ENCODE data around the gene PGA3. TPM values are rescaled to one million over a fixed set of nuclear protein-coding genes. Genes with fewer than 3 reads are reported as not detected.
"Not testable (repeated sequence)": the region's sequence is repeated elsewhere in the genome, so short reads cannot be mapped to it uniquely, and the experiment has no call there.

Gene PGA3
- not detected for total RNA-seq
- not detected for total RNA-seq (2013)

DNA sequence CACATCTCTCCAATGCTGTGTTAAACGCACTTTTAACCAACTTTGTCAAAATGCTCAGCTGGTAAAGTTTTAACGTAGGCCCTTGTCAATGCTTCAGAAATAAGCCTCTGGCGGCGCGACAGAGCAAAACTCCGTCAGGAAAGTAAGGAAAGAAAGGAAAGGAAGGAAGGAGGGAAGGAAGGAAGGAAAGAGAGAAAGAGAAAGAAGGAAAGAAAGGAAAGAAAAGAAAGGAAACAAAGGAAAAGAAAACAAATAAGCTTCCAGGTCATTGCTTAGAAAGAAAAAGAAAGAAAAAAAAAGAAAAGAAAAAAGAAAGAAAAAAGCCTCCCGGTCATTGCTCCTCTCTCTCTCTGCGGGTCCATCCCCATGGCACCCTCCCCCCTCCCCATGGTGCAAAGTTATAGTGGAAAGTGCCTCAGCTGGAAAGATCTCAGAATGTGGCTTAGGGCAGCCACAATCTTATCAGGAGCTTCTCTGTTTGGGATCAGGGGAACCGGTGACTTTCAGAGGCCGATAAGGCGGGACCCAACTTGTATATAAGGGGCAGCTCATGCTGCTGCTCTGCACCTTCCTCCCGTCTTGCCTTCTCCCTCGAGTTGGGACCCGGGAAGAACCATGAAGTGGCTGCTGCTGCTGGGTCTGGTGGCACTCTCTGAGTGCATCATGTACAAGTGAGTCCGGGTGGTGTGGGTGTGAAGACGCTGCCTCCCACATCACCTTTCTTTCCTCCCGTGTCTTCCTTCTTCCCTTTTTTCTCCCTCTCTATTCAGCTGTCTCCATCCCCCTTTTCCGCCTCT, at the start of gene PGA3:
PGA3 (plus strand) TSS at position 566 of the 797 bp plus-strand sequence; CDS start at position 616, 50 bp downstream.
- H3K4me3 Mint-ChIP-seq; ATAC-seq; H3K9me3 Mint-ChIP-seq; intact Hi-C loops (cut with micrococcal nuclease); H3K27ac Mint-ChIP-seq; H3K27me3 ChIP-seq (ENCODE audit: control insufficient read depth, insufficient read depth, low read length); DNase-seq; H3K36me3 Mint-ChIP-seq; H3K4me3 ChIP-seq (ENCODE audit: low read length); H3K9me3 ChIP-seq (ENCODE audit: control insufficient read depth, insufficient read depth, low read length); H3K4me1 ChIP-seq (ENCODE audit: control insufficient read depth, insufficient read depth, low read length); H3K36me3 ChIP-seq (ENCODE audit: control insufficient read depth, insufficient read depth, low read length); H3K4me1 Mint-ChIP-seq; H3K27ac ChIP-seq (ENCODE audit: low read length): not testable (repeated sequence)
- 74% methylated on average over 7 of the region's 18 CpGs for WGBS (ENCODE audit: insufficient coverage)
- peaks cover 5 to 17% of the 10 kb centered on the region in 2 donors for H3K27me3 Mint-ChIP-seq (ENCODE audit: low read depth in 2 of 2)

DNA sequence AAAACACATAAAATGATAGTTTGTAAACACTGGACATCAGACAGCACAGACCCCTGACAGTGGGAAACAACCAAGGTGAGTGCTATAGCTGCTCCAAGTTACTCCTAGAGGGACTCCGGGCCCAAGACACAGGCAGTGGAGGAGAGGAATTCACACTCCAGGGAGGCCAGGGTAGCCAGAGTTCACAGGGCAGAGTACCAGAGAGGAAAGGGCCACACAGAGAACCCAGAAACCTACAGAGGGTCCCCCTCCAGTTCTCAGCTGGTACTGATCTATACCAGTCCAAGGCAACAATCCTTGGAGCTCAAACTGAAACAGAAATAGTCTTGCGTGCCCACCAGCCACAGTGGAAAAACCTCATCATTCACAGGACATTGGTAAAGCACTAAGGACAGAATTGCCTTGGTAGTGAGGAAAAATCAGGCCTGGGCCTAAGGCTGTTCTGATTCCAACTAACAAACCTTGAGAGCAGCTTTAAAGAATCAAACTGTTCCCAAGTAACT, 49.7 kb upstream of the PGA3 start:
- Mint-ChIP-seq H3K36me3 (peaks cover 8% of the 10 kb centered on the region), H3K9me3 (peaks cover 0 to 8% of the 10 kb centered on the region in 2 donors), H3K4me3 (no peak overlapping the region), H3K27me3 (ENCODE audit: low read depth in 2 of 2) (no peaks in the 10 kb centered on the region), H3K27ac (no peak overlapping the region), H3K4me1 (peaks cover 0 to 11% of the 10 kb centered on the region in 2 donors)
- no peak for TF ChIP-seq CTCF (IDR thresholded peaks at IDR 0.05)
- H3K36me3 ChIP-seq (ENCODE audit: control insufficient read depth, insufficient read depth, low read length) = no peaks in the 10 kb centered on the region
- H3K4me3 ChIP-seq (ENCODE audit: low read length) = no peak overlapping the region
- no peak overlapping the region for H3K27ac ChIP-seq (ENCODE audit: low read length)
- intact Hi-C loops (cut with micrococcal nuclease) = no loop called here
- peaks cover 8% of the 10 kb centered on the region for H3K9me3 ChIP-seq (ENCODE audit: control insufficient read depth, insufficient read depth, low read length)
- no peaks in the 10 kb centered on the region for H3K27me3 ChIP-seq (ENCODE audit: control insufficient read depth, insufficient read depth, low read length)
- no peaks in the 10 kb centered on the region for H3K4me1 ChIP-seq (ENCODE audit: control insufficient read depth, insufficient read depth, low read length)
- ATAC-seq (no peak), DNase-seq (no peak)
- whole genome bisulfite sequencing (ENCODE audit: insufficient coverage) = 92% methylated on average over 2 of the region's 2 CpGs

- no peak for DNase-seq
- 96% methylated on average over 3 of the region's 4 CpGs for WGBS (ENCODE audit: insufficient coverage)
- Histone ChIP-seq H3K4me3 (ENCODE audit: low read length) (no peak overlapping the region), H3K27ac (ENCODE audit: low read length) (no peak overlapping the region), H3K4me1 (ENCODE audit: control insufficient read depth, insufficient read depth, low read length) (no peaks in the 10 kb centered on the region), H3K9me3 (ENCODE audit: control insufficient read depth, insufficient read depth, low read length) (peaks cover 8% of the 10 kb centered on the region), H3K36me3 (ENCODE audit: control insufficient read depth, insufficient read depth, low read length) (no peaks in the 10 kb centered on the region), H3K27me3 (ENCODE audit: control insufficient read depth, insufficient read depth, low read length) (no peaks in the 10 kb centered on the region)
- Mint-ChIP-seq H3K36me3 (peaks cover 8% of the 10 kb centered on the region), H3K4me1 (peaks cover 0 to 18% of the 10 kb centered on the region in 2 donors), H3K4me3 (no peak overlapping the region), H3K27me3 (ENCODE audit: low read depth in 2 of 2) (no peaks in the 10 kb centered on the region), H3K27ac (no peak overlapping the region), H3K9me3 (peaks cover 0 to 8% of the 10 kb centered on the region in 2 donors)
- intact Hi-C loops (cut with micrococcal nuclease) = no loop called here
- ATAC-seq = no peak
- no peak for TF ChIP-seq CTCF (IDR thresholded peaks at IDR 0.05)
These were observed 48.8 kb upstream of the PGA3 start for GRCh38 chr11:61154528-61154927.

DNA sequence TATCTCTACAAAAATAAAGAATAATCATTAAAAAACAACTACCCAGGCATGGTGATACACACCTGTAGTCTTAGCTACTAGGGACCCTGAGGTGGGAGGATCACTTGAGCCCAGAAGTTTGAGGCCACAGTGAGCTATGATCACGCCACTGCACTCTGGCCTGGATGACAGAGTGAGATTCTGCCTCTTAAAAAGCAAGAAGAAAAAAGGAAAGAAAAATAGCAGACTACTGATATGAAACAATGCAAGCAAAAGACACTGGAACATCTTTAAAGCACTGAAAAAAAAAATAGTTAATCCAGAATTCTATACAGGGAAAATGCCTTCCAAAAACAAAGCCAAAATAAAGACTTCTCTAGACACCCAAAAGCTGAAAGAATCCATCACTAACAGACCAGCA, 48.0 kb upstream of the PGA3 start:
- H3K9me3 Mint-ChIP-seq = peaks cover 0 to 8% of the 10 kb centered on the region in 2 donors
- Histone ChIP-seq H3K9me3 (ENCODE audit: control insufficient read depth, insufficient read depth, low read length) (peaks cover 8% of the 10 kb centered on the region), H3K36me3 (ENCODE audit: control insufficient read depth, insufficient read depth, low read length) (no peaks in the 10 kb centered on the region), H3K27me3 (ENCODE audit: control insufficient read depth, insufficient read depth, low read length) (no peaks in the 10 kb centered on the region), H3K4me1 (ENCODE audit: control insufficient read depth, insufficient read depth, low read length) (peaks cover 2% of the 10 kb centered on the region), H3K27ac (ENCODE audit: low read length) (no peak overlapping the region), H3K4me3 (ENCODE audit: low read length) (no peak overlapping the region)
- peaks cover 4 to 14% of the 10 kb centered on the region in 2 donors for H3K4me1 Mint-ChIP-seq
- H3K27ac Mint-ChIP-seq = no peak overlapping the region
- DNase-seq (no peak), ATAC-seq (no peak)
- peaks cover 8% of the 10 kb centered on the region for H3K36me3 Mint-ChIP-seq
- H3K27me3 Mint-ChIP-seq (ENCODE audit: low read depth in 2 of 2) = no peaks in the 10 kb centered on the region
- no peak overlapping the region for H3K4me3 Mint-ChIP-seq
- 100% methylated on average over 1 of the region's 1 CpG for WGBS (ENCODE audit: insufficient coverage)
- TF ChIP-seq CTCF (IDR thresholded peaks at IDR 0.05) = no peak
- intact Hi-C loops (cut with micrococcal nuclease) = no loop called here
